Left lung (tissue), 10 donors: Measurements from ENCODE around the gene AKT3. TPM values are rescaled to one million over a fixed set of nuclear protein-coding genes. Genes with fewer than 3 reads are reported as not detected.

Experiments used
- ATAC-seq: fragments of 200-7000 bp; cut with Tn5 transposase; one replicate; pipeline ENCODE4 v1.9.1; 2020; ENCODE audit warnings: moderate library complexity
- DNase-seq, 4 donors: peaks; one replicate each; pipeline ENCODE4 v3.0.0-alpha.2; 2013 to 2020
- H3K27ac ChIP-seq, 2 donors: fragments of 200-600 bp; sonication (generic) in 1 of 2; one replicate each; pipeline versions ENCODE4 v1.5.0 to v1.8.0; 2020 to 2021
- H3K27me3 ChIP-seq, 2 donors: fragments of 200-600 bp; sonication (generic) in 1 of 2; one replicate each; pipeline versions ENCODE4 v1.5.0 to v1.8.0; 2020 to 2021
- H3K36me3 ChIP-seq, 2 donors: fragments of 200-600 bp; sonication (generic) in 1 of 2; one replicate each; pipeline versions ENCODE4 v1.5.0 to v1.8.0; 2020 to 2021
- H3K4me1 ChIP-seq, 2 donors: fragments of 200-600 bp; one replicate each; pipeline ENCODE4 v1.8.0; 2021
- H3K4me3 ChIP-seq, 2 donors: fragments of 200-600 bp; sonication (generic) in 1 of 2; one replicate each; pipeline versions ENCODE4 v1.5.0 to v1.8.0; 2020 to 2021; ENCODE audit warnings: mild to moderate bottlenecking in 1 of 2
- H3K9me3 ChIP-seq, 2 donors: fragments of 200-600 bp; sonication (generic) in 1 of 2; one replicate each; pipeline versions ENCODE4 v1.5.0 to v1.8.0; 2020 to 2021
- intact Hi-C, 2 donors: fragments of 100-400 bp; cut with DNase I; formaldehyde crosslinking; loops; one replicate each; pipeline versions ENCODE4 v1.11.2 to v1.14.2; 2022
- polyA plus RNA-seq, 6 donors: library from polyadenylated mRNA; unstranded; fragments of 120-200 nt; gene quantifications; one replicate each; pipeline ENCODE4 v1.2.1, GENCODE V29; 2013; ENCODE audit not compliant: insufficient read length in 6 of 6
- total RNA-seq, 2 donors: library from RNA; stranded (reverse); fragmentation: NEBNext Ultra II Directional; extraction: Animal tissue kit (Norgen Biotek cat#: 25700); gene quantifications; one replicate each; pipeline ENCODE4 v1.2.1, GENCODE V29; 2021
- TF ChIP-seq, protein P1 (sequence below), 2 donors: fragments of 200-600 bp; sonication (generic) in 1 of 2; IDR thresholded peaks; one replicate each; pipeline versions ENCODE4 v1.5.0 to v1.8.0; 2021; ENCODE audit warnings: antibody characterized with exemption in 2 of 2
- donor health status: DM: no; HTN: yes; CAD: no.
- donor health status: DM: no; HTN: no; CAD: no.

The AKT3 gene
- total and polyA plus RNA-seq, 8 donors = 24.1 to 44.9 (median 29.4) TPM

- DNase-seq = no peak
- no peaks in the 10 kb centered on the region for H3K36me3 ChIP-seq
- TF ChIP-seq, protein P1, sequence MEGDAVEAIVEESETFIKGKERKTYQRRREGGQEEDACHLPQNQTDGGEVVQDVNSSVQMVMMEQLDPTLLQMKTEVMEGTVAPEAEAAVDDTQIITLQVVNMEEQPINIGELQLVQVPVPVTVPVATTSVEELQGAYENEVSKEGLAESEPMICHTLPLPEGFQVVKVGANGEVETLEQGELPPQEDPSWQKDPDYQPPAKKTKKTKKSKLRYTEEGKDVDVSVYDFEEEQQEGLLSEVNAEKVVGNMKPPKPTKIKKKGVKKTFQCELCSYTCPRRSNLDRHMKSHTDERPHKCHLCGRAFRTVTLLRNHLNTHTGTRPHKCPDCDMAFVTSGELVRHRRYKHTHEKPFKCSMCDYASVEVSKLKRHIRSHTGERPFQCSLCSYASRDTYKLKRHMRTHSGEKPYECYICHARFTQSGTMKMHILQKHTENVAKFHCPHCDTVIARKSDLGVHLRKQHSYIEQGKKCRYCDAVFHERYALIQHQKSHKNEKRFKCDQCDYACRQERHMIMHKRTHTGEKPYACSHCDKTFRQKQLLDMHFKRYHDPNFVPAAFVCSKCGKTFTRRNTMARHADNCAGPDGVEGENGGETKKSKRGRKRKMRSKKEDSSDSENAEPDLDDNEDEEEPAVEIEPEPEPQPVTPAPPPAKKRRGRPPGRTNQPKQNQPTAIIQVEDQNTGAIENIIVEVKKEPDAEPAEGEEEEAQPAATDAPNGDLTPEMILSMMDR (IDR thresholded peaks at IDR 0.05) = no peak
- H3K4me1 ChIP-seq = no peaks in the 10 kb centered on the region
- H3K9me3 ChIP-seq = no peaks in the 10 kb centered on the region
- H3K27me3 ChIP-seq = no peaks in the 10 kb centered on the region
- H3K4me3 ChIP-seq = no peak overlapping the region
- no peak overlapping the region for H3K27ac ChIP-seq
- intact Hi-C loops = no loop called here
- ATAC-seq = no peak
Observed at GRCh38 chr1:243686159-243686558, 163.9 kb downstream of the AKT3 start.

- DNase-seq = no peak
- TF ChIP-seq, protein P1 (IDR thresholded peaks at IDR 0.05) = no peak
- Histone ChIP-seq H3K27me3 (no peaks in the 10 kb centered on the region), H3K4me1 (no peaks in the 10 kb centered on the region), H3K4me3 (no peak overlapping the region), H3K27ac (no peak overlapping the region), H3K9me3 (no peaks in the 10 kb centered on the region), H3K36me3 (no peaks in the 10 kb centered on the region)
- intact Hi-C loops = no loop called here
- no peak for ATAC-seq
Observed at GRCh38 chr1:243680860-243681259, 169.2 kb downstream of the AKT3 start.

GRCh38 chr1:243672539-243673074, 177.4 kb downstream of the AKT3 start:
- peak; percentile 41 for ATAC-seq
- Histone ChIP-seq H3K27me3 (no peaks in the 10 kb centered on the region), H3K4me3 (no peak overlapping the region), H3K4me1 (no peaks in the 10 kb centered on the region), H3K27ac (no peak overlapping the region), H3K36me3 (no peaks in the 10 kb centered on the region), H3K9me3 (no peaks in the 10 kb centered on the region)
- intact Hi-C loops = no loop called here
- TF ChIP-seq, protein P1 (IDR thresholded peaks at IDR 0.05) = no peak
- no peak for DNase-seq

- ATAC-seq (no peak), DNase-seq (no peak)
- intact Hi-C loops = no loop called here
- Histone ChIP-seq H3K9me3 (no peaks in the 10 kb centered on the region), H3K4me3 (no peak overlapping the region), H3K36me3 (peaks cover 0 to 4% of the 10 kb centered on the region in 2 donors), H3K27me3 (no peaks in the 10 kb centered on the region), H3K4me1 (no peaks in the 10 kb centered on the region), H3K27ac (no peak overlapping the region)
- TF ChIP-seq, protein P1 (IDR thresholded peaks at IDR 0.05) = no peak
Observed at GRCh38 chr1:243667591-243667990, 182.5 kb downstream of the AKT3 start.

DNA sequence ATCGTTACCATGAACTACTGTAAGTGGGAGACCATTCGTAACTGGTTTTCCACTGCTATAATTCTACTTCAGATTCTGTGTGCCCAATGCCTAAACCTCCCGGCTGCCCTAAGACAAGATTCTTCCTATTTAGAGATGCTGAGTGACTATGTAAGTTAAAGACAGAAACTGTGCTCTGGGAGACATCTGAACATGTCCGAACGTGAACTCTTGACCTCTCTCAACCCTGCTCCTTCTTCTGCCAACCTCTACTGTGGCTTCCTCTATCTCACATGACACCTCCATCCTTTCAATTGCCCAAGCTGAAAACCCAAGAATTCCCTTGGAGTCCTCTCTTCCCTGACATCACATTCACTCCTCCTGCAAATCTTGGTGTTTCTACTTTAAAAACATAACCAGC, 182.9 kb downstream of the AKT3 start:
- intact Hi-C loops = no loop called here
- Histone ChIP-seq H3K27ac (no peak overlapping the region), H3K4me1 (no peaks in the 10 kb centered on the region), H3K4me3 (no peak overlapping the region), H3K36me3 (peaks cover 0 to 4% of the 10 kb centered on the region in 2 donors), H3K27me3 (no peaks in the 10 kb centered on the region), H3K9me3 (no peaks in the 10 kb centered on the region)
- ATAC-seq (no peak), DNase-seq (no peak)
- TF ChIP-seq, protein P1 (IDR thresholded peaks at IDR 0.05) = no peak
